D721Med (cell line): ENCODE results near the gene COL13A1.

Experiments
- DNase-seq: peaks from one replicate; pipeline ENCODE4 v3.0.0; 2011; ENCODE audit warnings: low spot score; ENCODE audit not compliant: insufficient read length
- FAIRE-seq: peaks from 2 replicates; lab custom pipeline; 2011; peaks lifted over from hg19 to GRCh38; lab: Jason Lieb, UNC
- CTCF ChIP-seq: IDR thresholded peaks from 2 replicates; pipeline ENCODE4 v1.5.1; 2012; ENCODE audit warnings: mild to moderate bottlenecking, control low read depth; ENCODE audit not compliant: insufficient read depth; ENCODE audit errors: missing control alignments

Gene COL13A1

GRCh38 chr10:69863580-69863979 is 61.9 kb downstream of the COL13A1 start:
- no peak for FAIRE-seq

GRCh38 chr10:69864321-69864720 is 62.6 kb downstream of the COL13A1 start:
- no peak for DNase-seq
- no peak for FAIRE-seq
- TF ChIP-seq CTCF: no peak

More at GRCh38 chr10:69863580-69863979, 61.9 kb downstream of the COL13A1 start:
- DNase-seq: no peak
- no peak for TF ChIP-seq CTCF

GRCh38 chr10:69865450-69865849 is 63.7 kb downstream of the COL13A1 start:
- TF ChIP-seq CTCF: no peak
- DNase-seq: no peak
- no peak for FAIRE-seq

GRCh38 chr10:69866246-69866687 is 64.6 kb downstream of the COL13A1 start:
- FAIRE-seq (no peak), DNase-seq (no peak)
- no peak for TF ChIP-seq CTCF

- DNase-seq (no peak), FAIRE-seq (no peak)
- TF ChIP-seq CTCF: no peak
Measured at GRCh38 chr10:69866688-69867461, 65.2 kb downstream of the COL13A1 start.

GRCh38 chr10:69867699-69868558 is 66.2 kb downstream of the COL13A1 start:
- no peak for TF ChIP-seq CTCF
- no peak for DNase-seq
- FAIRE-seq: no peak
